ENCODE measurements around the gene SIM1. TPM values are rescaled to one million over a fixed set of nuclear protein-coding genes. Genes with fewer than 3 reads are reported as not detected.

The SIM1 gene
- total RNA-seq, 1 experiment from 2014 or later, result not detected

DNA sequence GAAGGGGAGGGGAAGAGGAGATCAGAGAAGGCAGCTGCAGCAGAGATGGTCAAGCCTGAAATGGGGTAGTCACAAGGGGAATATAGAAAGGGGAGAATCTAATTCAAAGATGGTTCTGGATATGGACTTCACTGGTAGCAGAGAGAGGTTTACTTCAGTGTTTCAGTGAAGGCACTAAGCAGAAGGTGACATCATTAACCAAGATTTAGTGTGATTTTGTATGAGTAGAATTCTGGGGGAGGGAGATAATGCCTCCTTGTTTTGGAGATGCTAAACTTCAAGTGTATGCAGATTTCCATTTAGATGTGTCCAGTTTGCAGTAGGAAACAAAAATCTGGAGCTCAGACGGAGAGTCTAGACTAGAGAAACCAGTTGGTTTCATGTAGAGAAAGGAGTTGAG is 13.1 kb downstream of the SIM1 start:
- ATAC-seq, result no peak
- H3K27me3 ChIP-seq (ENCODE audit: insufficient read depth, low read length), result no peaks in the 10 kb centered on the region

DNA sequence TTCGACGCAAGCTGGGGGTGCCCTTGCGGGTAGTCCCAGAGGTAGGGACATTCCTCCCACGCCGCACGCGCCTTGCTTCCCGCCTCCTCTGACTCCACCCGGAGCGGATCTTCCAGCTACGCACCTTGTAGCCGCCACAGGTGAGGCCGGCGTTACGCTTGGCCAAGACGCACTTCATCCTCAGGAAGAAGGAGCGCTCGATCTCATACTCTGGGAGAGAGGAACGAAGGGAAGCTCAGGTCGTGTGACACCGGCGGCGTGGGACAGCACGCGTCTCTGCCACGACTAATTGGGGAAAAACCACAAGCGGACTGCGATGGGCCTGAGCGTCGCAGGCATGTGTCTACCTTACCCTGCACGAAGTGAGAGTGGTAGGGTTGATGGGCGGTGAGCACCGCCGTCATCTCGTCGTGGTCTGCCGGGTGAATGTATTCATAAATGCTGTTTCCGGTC is 15.5 kb downstream of the SIM1 start:
- ATAC-seq (no peak), DNase-seq (ENCODE audit: low read depth, low spot score) (no peak)
- ChIA-PET CTCF (no interaction called here), POLR2A (no interaction called here), RAD21 (ENCODE audit: low non-redundant PET in 1 of 2, low total read pairs in 2 of 2, uncharacterized antibody in 2 of 2, unreplicated experiment in 2 of 2) (no interaction called here)
- no peaks in the 10 kb centered on the region for H3K9me2 ChIP-seq (ENCODE audit: insufficient read depth)
- H3K4me2 ChIP-seq (ENCODE audit: low read length), result no peak overlapping the region
- TF ChIP-seq CEBPB (IDR thresholded peaks at IDR 0.05; ENCODE audit: low read depth), result no peak
- TF ChIP-seq EGR1 (IDR thresholded peaks at IDR 0.05; ENCODE audit: low read depth), result no peak
- TF ChIP-seq ATF3 (IDR thresholded peaks at IDR 0.05), result no peak
- no peak for TF ChIP-seq SIN3A (IDR thresholded peaks at IDR 0.05; ENCODE audit: low read depth)
- TF ChIP-seq EZH2 (IDR thresholded peaks at IDR 0.05), result no peak
- TF ChIP-seq FOSL1 (IDR thresholded peaks at IDR 0.05; ENCODE audit: low read depth), result no peak
- H4K20me1 ChIP-seq (ENCODE audit: insufficient read depth), result no peaks in the 10 kb centered on the region
- H3K9ac ChIP-seq (ENCODE audit: low read length), result no peak overlapping the region
- no peaks in the 10 kb centered on the region for H3K4me1 ChIP-seq (ENCODE audit: control insufficient read depth in 1 of 2, insufficient read depth in 2 of 2, low read length in 2 of 2)
- intact Hi-C loops (cut with micrococcal nuclease), result no loop called here
- no peak overlapping the region for H2AFZ ChIP-seq (ENCODE audit: low read depth, low read length, poor library complexity, severe bottlenecking)
- H3K4me3 ChIP-seq (replicated peaks in 1 of 2; ENCODE audit: low read depth in 1 of 2, low read length in 2 of 2), result no peak overlapping the region
- no peaks in the 10 kb centered on the region for H3K9me3 ChIP-seq (ENCODE audit: control insufficient read depth in 1 of 2, insufficient read depth in 1 of 2, low read depth in 1 of 2, low read length in 2 of 2)
- no peaks in the 10 kb centered on the region for H3K36me3 ChIP-seq (ENCODE audit: control insufficient read depth in 1 of 2, insufficient read depth in 2 of 2, low read length in 2 of 2)
- no peaks in the 10 kb centered on the region for H3K79me2 ChIP-seq (ENCODE audit: insufficient read depth, low read length)
- no TSS peak for BruUV-seq (replicated peaks)
- H3K27ac ChIP-seq (ENCODE audit: low read depth, low read length), result no peak overlapping the region
- no peaks in the 10 kb centered on the region for H3K27me3 ChIP-seq (ENCODE audit: insufficient read depth, low read length)

More for the DNA sequence above, 13.1 kb downstream of the SIM1 start:
- Histone ChIP-seq H3K4me2 (ENCODE audit: low read length) (no peak overlapping the region), H4K20me1 (ENCODE audit: insufficient read depth) (no peaks in the 10 kb centered on the region), H3K36me3 (ENCODE audit: control insufficient read depth in 1 of 2, insufficient read depth in 2 of 2, low read length in 2 of 2) (no peaks in the 10 kb centered on the region), H3K27ac (ENCODE audit: low read depth, low read length) (no peak overlapping the region), H3K4me3 (replicated peaks in 1 of 2; ENCODE audit: low read depth in 1 of 2, low read length in 2 of 2) (no peak overlapping the region), H3K4me1 (ENCODE audit: control insufficient read depth in 1 of 2, insufficient read depth in 2 of 2, low read length in 2 of 2) (no peaks in the 10 kb centered on the region), H3K9me2 (ENCODE audit: insufficient read depth) (no peaks in the 10 kb centered on the region), H2AFZ (ENCODE audit: low read depth, low read length, poor library complexity, severe bottlenecking) (no peak overlapping the region), H3K9ac (ENCODE audit: low read length) (no peak overlapping the region), H3K79me2 (ENCODE audit: insufficient read depth, low read length) (no peaks in the 10 kb centered on the region), H3K9me3 (ENCODE audit: control insufficient read depth in 1 of 2, insufficient read depth in 1 of 2, low read depth in 1 of 2, low read length in 2 of 2) (no peaks in the 10 kb centered on the region)
- ChIA-PET RAD21 (ENCODE audit: low non-redundant PET in 1 of 2, low total read pairs in 2 of 2, uncharacterized antibody in 2 of 2, unreplicated experiment in 2 of 2) (no interaction called here), CTCF (interaction anchor here (1.1 kb wide), 1 partner anchor 9 kb away, joined by 5 read pairs; no protein-coding TSS in a partner anchor), POLR2A (no interaction called here)
- intact Hi-C loops (cut with micrococcal nuclease), result no loop called here
- no TSS peak for BruUV-seq (replicated peaks)
- no peak for DNase-seq (ENCODE audit: low read depth, low spot score)
- TF ChIP-seq SIN3A (IDR thresholded peaks at IDR 0.05; ENCODE audit: low read depth), result no peak
- TF ChIP-seq TCF7L2 (IDR thresholded peaks at IDR 0.05; ENCODE audit: borderline replicate concordance, extremely low read depth, insufficient read depth, insufficient read length), result no peak
- TF ChIP-seq JUND (IDR thresholded peaks at IDR 0.05), result no peak
- TF ChIP-seq FOSL1 (IDR thresholded peaks at IDR 0.05; ENCODE audit: low read depth), result no peak
- TF ChIP-seq CBX3 (IDR thresholded peaks at IDR 0.05; ENCODE audit: low read depth), result no peak
- no peak for TF ChIP-seq YY1 (IDR thresholded peaks at IDR 0.05; ENCODE audit: extremely low read depth, insufficient replicate concordance, low read depth, low read length)
- no peak for TF ChIP-seq ZFX (IDR thresholded peaks at IDR 0.05)
- TF ChIP-seq, protein P1, sequence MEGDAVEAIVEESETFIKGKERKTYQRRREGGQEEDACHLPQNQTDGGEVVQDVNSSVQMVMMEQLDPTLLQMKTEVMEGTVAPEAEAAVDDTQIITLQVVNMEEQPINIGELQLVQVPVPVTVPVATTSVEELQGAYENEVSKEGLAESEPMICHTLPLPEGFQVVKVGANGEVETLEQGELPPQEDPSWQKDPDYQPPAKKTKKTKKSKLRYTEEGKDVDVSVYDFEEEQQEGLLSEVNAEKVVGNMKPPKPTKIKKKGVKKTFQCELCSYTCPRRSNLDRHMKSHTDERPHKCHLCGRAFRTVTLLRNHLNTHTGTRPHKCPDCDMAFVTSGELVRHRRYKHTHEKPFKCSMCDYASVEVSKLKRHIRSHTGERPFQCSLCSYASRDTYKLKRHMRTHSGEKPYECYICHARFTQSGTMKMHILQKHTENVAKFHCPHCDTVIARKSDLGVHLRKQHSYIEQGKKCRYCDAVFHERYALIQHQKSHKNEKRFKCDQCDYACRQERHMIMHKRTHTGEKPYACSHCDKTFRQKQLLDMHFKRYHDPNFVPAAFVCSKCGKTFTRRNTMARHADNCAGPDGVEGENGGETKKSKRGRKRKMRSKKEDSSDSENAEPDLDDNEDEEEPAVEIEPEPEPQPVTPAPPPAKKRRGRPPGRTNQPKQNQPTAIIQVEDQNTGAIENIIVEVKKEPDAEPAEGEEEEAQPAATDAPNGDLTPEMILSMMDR (IDR thresholded peaks at IDR 0.05 in 2 of 3, conservative IDR thresholded peaks at IDR 0.05 in 1 of 3; ENCODE audit: borderline replicate concordance in 1 of 3, insufficient read depth in 1 of 3, low read depth in 2 of 3, low read length in 2 of 3), result no peak
